Measurements from ENCODE around the gene RNF26.

DNA sequence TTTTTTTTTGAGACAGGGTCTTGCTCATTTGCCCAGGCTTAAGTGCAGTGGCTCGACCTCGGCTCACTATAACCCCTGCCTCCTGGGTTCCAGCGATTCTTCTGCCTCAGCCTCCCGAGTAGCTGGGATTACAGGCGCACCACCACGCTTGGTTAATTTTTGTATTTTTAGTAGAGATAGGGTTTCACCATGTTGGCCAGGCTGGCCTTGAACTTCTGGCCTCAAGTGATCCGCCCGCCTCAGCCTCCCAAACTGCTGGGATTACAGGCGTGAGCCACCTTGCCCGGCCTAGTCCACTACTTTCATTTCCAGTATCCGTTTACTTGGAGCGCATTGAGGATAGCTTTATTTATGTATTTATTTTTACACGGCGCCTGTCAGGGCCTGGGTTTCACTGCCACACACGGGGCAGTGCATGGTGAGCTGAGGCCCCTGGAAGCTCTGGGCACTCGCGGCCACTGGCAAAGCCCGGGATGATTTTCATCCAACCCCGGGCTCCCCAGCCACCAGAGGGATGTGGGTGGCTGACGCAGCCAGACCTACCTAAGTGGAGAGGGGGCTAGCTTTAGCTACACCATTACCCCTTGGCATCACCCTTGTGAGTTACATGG is 11.3 kb upstream of the RNF26 start:
- no peak for TF ChIP-seq EZH2 (IDR thresholded peaks at IDR 0.05)
- TF ChIP-seq FOXP2 (optimal IDR thresholded peaks at IDR 0.05; ENCODE audit: control extremely low read depth, extremely low read length, insufficient read depth) = no peak

Data from SK-N-MC (cell line).